Mesenteric fat pad (tissue), 1 donor: ENCODE data around the gene ATP6V1F. TPM values are rescaled to one million over a fixed set of nuclear protein-coding genes. Genes with fewer than 3 reads are reported as not detected.

ENCODE experiments used
- DNase-seq: peaks from one replicate; pipeline ENCODE4 v3.0.0-alpha.2; 2020; ENCODE audit warnings: low spot score
- total RNA-seq: library from RNA; stranded (reverse); fragmentation: NEBNext Ultra II Directional; extraction: Animal tissue kit (Norgen Biotek cat#: 25700); gene quantifications from one replicate; pipeline ENCODE4 v1.2.1, GENCODE V29; 2021
- donor health status: DM: yes; HTN: yes; CAD: no.

ATP6V1F gene
- total RNA-seq, 1 donor from 2014 or later = 160 TPM

DNA sequence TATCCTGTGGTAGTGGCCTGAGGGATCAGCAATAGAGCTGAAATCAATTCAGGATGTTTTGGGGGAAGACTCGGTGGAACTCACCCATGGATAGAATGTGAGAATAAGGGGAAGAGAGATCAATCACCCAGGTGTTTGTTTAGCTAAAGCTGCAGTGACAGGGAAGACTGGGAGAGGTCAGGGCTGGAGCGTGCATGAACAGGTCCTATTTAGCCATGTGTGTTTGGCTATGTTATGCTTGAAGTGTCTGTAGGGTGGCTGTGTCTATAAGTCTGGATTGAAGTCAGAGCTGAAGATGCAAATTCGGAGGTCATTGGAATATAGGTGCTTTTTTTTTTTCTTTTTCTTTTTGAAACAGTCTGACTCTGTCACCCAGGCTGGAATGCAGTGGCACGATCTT lies 4.6 kb downstream of the ATP6V1F start:
- no peak for DNase-seq

GRCh38 chr7:128867842-128868623 lies 5.4 kb downstream of the ATP6V1F start:
- no peak for DNase-seq

DNA sequence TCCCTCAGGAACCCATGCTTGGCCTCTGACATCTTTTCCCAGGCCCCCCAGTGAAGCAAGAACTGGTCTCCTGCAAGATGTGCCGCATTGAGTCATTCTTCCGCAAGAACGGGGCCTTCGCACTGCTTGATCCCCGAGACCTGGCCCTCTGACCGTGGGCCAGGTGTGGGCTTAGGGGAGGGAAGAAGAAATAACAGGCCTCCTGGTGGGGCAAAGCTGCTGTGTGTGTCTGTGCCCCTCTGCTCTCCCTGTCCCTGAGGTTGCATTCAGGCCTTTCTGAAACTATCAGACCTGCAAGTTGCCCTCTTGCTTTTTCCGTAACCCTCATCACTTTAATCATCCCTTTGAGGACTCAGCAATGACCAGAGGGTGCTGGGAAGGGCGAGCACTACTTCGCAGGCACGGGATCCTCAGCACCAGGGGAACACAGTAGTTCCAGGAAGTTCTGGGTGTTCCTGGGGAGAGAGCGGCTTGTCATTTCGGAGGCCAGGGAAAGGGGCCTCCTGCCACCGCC lies 6.0 kb downstream of the ATP6V1F start:
- DNase-seq = no peak

- no peak for DNase-seq
Measured at GRCh38 chr7:128869138-128869943, 6.7 kb downstream of the ATP6V1F start.

GRCh38 chr7:128869944-128870285 lies 7.3 kb downstream of the ATP6V1F start:
- no peak for DNase-seq

DNA sequence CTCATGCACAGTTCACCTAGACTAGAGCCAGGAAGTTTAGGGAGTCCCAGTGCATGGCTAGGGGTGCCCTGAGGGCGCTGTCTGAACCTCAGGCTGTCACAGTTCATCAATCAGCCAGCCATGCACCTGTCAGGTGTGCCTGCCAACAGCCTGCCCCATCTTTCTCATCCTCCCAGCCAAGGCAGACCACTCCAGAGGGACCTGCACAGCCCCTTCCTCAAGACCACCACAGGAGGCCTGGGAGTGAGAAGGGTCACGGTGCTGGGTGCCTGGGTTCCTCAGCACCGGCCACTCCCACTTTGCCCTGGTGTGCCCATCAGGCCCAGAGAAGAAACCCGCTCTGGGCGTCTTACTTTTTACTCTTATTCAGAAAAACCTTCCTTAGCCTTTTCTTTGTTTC lies 8.4 kb downstream of the ATP6V1F start:
- no peak for DNase-seq

- no peak for DNase-seq
Measured at GRCh38 chr7:128872394-128872824, 9.8 kb downstream of the ATP6V1F start.

- DNase-seq = no peak
Measured at GRCh38 chr7:128873234-128873633, 10.6 kb downstream of the ATP6V1F start.

DNA sequence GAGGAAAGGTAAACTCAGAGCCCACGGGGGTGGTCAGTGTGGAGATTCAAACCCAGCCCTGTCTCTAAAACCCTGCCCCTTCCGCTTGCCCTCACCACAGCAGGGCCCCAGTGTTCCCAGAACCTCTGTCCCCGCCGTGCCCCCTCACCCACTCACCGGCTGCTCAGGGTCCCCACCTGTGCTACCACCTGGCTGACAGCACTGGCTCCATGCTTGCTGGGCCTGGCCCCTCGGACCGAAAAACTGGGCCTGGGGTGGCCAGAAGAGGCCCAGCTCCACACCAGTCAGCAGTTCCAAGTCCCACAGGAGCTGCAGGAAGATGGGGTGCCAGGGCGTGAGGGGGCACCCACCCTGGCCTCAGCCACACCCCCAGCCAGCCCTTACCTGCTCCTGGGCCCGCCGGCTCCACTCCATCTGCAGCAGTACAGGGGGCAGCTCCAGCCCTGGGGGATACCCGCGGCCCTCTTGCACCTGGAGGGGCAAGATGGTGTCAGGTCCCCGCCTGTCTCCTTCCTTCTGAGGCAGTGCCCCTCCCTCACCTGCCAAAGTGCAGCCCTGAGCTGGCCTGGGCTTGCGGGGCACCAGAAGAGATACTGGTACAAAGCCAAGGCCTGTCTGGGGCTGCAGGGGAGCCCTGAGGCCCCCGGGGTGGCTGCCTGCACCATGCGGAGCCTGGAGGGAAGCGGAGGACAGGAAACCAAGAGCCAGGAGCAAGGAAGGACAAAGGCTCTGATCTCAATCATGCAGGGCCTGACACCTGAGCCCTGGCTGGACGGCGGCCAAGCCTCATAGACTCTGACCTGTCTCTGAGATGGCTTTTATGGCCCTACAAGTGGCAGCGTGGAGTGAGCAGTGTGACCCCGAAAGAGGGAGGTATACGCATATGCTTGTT lies 11.7 kb downstream of the ATP6V1F start:
- DNase-seq = no peak

DNA sequence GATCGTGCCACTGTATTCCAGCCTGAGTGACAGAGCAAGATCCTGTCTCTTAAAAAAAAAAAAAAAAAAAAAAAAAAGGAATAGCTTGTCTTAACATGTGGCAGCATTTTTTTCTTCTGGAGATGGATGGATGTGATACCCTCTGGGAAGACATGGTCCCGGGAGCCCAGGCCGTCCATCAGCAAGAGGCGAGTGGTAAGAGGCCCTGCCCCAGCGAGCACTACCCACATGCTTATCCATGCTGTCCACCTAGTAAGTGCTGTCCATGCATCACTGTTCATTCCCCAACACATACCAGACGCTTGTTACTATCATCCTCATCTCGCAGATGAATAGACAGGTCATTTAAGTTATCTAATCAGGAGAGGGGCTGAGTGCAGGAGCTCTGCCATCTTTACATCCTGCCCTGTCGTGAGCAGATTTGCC lies 12.9 kb downstream of the ATP6V1F start:
- DNase-seq = no peak

GRCh38 chr7:128876127-128876526 lies 13.5 kb downstream of the ATP6V1F start:
- no peak for DNase-seq

DNA sequence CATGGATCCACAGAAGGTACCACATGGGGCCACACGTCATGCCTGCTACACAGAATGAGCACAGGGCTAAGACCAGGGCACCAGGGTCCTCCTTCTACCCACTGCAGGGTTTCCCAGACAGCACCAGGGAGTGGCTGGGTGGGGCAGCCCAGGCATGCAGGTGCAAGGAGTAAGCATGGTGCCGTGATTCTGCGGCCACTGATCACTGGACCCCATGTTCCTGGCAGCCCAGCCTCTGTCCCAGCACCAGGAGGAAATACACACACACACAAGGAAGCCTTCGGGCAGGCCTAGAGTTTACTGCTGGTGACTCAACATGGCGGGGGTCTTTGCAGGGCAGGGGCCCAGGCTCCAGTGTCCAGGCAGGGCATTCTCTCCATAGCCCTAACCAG lies 13.9 kb downstream of the ATP6V1F start:
- DNase-seq = no peak

- DNase-seq = no peak
Measured at GRCh38 chr7:128876978-128877755, 14.5 kb downstream of the ATP6V1F start.

DNA sequence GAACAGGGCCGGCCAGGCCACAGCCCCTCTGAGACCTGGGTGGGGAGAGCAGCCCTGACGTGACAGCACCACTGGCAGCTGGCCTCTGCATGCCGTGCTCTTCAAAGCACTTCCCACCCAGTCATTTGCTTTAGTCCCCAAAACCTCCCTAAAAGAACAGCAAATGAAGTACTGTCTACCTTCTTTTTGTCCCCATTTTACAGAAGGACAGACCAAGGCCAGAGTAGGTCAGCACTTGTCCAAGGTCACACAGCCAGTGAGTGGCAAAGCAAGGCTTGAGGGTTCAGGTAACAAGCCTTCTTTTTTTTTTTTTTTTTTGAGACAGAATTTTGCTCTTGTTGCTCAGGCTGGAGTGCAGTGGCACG lies 15.1 kb downstream of the ATP6V1F start:
- DNase-seq = no peak

DNA sequence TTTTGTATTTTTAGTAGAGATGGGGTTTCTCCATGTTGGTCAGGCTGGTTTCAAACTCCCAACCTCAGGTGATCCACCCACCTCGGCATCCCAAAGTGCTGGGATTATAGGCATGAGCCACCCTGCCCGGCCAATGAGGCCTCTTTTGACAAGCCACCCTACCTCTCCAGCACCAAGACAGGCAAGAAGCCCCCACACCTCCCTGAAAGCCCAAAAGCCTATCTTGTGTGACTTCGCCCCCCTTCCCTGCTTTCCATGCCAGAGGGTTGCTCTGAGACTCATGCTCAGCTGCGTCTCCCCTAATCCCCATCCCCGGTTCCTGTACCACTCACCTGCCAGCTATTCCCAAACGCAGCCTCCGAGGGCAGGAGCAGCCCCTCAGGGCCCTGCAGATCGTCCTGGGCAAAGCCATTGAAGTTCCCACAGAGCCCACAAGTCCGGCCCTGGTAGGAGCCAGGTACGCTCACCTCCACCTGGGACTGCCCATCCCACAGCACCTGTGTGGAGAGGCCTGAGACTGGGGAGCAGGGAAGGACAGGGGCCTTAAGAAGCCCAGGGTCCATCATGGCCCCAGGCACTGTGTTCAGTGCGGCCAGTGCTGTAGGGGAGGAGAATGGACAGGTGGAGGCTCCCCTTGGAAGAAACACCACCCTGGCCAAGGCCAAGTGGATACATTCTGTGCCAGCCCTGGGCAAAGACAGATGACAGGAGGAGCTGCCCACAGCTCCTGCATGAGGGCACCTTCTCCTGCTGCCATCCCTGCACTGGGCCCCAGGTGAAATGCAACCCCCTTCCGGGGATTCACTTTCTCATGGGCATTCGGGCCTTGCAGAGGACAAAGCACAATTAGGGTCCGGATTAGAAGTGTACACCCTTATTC lies 15.8 kb downstream of the ATP6V1F start:
- no peak for DNase-seq

DNA sequence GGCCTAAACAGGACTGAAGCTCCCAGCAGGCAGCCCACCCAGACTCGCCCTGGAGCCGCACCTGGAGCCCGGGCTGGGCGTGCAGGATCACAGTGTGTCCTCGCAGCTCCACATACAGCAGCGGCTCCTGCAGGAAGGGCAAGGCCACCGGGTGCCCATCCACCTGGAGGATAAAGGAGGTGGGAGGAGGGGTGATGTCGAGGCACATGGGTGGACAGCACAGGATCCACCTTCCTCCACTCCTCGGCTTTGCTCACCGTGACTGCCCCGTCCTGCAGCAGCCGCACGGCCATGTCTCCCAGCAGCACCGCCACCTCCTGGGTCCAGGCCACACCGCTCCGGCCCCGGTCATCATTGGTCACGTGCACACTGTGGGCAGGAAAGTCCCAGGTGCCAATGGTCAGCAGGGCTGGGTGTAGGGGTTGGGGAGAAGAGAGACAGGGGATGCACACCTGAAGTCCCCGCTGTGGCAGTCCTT lies 16.8 kb downstream of the ATP6V1F start:
- DNase-seq = no peak

DNA sequence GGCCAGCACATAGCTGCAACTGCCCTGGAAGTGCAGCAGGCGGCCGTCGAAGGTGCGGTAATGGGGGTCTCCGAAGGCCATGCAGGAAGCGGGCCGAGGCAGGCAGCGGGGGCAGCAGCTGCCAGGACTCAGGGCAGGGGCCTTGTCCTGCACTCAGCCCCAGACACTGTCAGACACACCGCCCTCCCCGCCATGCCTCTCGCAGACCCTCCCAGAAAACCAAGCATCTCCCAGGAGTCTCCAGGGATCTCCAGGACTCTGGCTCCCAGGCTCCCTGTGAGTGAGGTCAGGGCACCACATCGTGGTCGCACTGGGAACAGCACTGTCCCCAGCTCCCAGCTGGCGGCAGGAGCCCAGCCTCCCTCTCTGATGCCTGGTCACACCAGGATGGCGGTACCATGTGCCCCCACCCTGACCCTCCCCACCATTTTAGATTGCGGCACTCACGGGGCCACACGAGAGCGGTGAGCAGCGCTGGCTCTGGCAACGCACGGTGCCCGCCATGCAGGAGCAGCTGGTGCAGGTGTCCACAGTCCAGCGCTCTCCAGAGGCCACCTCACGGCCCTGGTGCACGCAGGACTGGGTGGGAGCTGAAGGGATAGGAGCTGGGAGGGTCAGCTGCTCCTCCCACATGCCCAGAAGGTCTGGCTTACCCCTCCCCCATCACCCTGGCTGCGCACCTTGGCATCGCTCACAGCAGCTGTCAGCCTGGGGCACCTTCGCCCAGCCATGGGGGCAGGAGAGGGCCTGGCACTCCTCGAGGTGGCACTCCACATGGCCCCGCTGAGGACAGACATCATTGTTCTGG lies 17.5 kb downstream of the ATP6V1F start:
- DNase-seq = no peak

DNA sequence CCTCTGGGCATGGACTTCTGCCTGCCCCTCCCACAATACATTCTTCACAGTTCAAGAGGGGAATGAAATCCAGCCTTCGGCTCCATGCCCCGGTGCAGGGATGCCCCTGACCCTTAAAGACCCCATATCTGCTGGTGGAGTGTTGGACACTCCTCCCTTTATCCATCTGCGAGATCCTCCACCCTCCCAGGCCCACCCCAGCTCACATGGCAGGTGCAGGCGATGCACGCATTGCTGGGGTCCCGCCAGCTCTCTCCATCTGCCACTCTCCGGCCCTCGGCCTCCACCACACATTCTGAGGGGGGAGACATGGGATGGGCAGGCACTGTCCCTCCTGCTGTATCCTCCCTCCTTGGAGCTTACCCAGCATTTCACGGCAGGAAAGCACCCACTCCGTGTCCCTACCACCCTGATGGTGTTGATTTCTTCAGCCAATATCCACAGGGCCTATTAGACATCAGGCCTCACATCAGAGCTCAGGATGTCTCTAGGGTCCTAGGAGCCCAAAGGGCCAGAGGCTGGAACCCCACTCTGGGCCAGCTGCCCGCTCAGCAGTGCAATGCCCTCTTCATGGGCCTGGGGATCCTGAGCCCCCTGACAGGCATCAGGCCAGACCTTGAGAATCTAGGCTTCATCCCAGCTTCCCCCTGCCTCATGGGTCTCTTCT lies 18.3 kb downstream of the ATP6V1F start:
- no peak for DNase-seq
